UCSD-AML1 (cell line): ENCODE data around the gene TMEM120B.
A peak's percentile ranks its signal among the peaks of the same experiment; 100 is the strongest.
"Not testable (repeated sequence)": the region's sequence is repeated elsewhere in the genome, so short reads cannot be mapped to it uniquely, and the experiment has no call there.

Experiments used
- DNase-seq: peaks from one replicate; lab custom pipeline; 2025; ENCODE audit not compliant: unreplicated experiment; lab: John Stamatoyannopoulos, UW

TMEM120B gene

GRCh38 chr12:121789800-121790728 is 77.5 kb downstream of the TMEM120B start:
- DNase-seq = peak; percentile 94

- not testable (repeated sequence) for DNase-seq
Observed at GRCh38 chr12:121790785-121791184, 78.2 kb downstream of the TMEM120B start.

GRCh38 chr12:121791671-121792551 is 79.4 kb downstream of the TMEM120B start:
- DNase-seq = no peak

GRCh38 chr12:121792607-121793439 is 80.3 kb downstream of the TMEM120B start:
- DNase-seq = peak; percentile 66

- DNase-seq = peak; percentile 91
Observed at GRCh38 chr12:121793440-121793837, 80.9 kb downstream of the TMEM120B start, which contains the start of gene RHOF. Gene RHOF, minus strand, starts transcription at chr12:121793688. Its CDS starts 55 bp downstream, at chr12:121793633.

- DNase-seq = peak; percentile 96
Observed at GRCh38 chr12:121793838-121794533, 81.4 kb downstream of the TMEM120B start.

- no peak for DNase-seq
Observed at GRCh38 chr12:121794534-121795033, 82.0 kb downstream of the TMEM120B start.

GRCh38 chr12:121795034-121795968 is 82.7 kb downstream of the TMEM120B start:
- DNase-seq = peak; percentile 90

- no peak for DNase-seq
Observed at GRCh38 chr12:121796855-121797751, 84.6 kb downstream of the TMEM120B start.

GRCh38 chr12:121797937-121798786 is 85.6 kb downstream of the TMEM120B start:
- DNase-seq = no peak

GRCh38 chr12:121798787-121799155 is 86.2 kb downstream of the TMEM120B start:
- DNase-seq = no peak

GRCh38 chr12:121799156-121799841 is 86.7 kb downstream of the TMEM120B start:
- DNase-seq = peak; percentile 44

- peak; percentile 70 for DNase-seq
Observed at GRCh38 chr12:121799842-121800693, 87.5 kb downstream of the TMEM120B start.

- DNase-seq = peak; percentile 66
Observed at GRCh38 chr12:121800694-121801594, 88.4 kb downstream of the TMEM120B start.
